K562 (cell line): ENCODE results near the gene MFAP3.

Experiments used
- DPF2 ChIP-seq: fragments of 450-650 bp; IDR thresholded peaks from 2 replicates; pipeline ENCODE4 v1.6.1; 2016
- NFIX ChIP-seq: fragments of 250-450 bp; sonication (Bioruptor Pico); IDR thresholded peaks from 2 replicates; pipeline ENCODE4 v1.4.0; 2020; ENCODE audit warnings: low read depth, mild to moderate bottlenecking, moderate library complexity
- POLR2A ChIP-seq: fragments of 450-650 bp; conservative IDR thresholded peaks from 2 replicates; pipeline ENCODE4 v1.6.1; 2016
- POLR2AphosphoS5 ChIP-seq: IDR thresholded peaks from 2 replicates; pipeline ENCODE4 v1.6.1; 2011; ENCODE audit warnings: mild to moderate bottlenecking, low read depth, low read length, moderate library complexity; ENCODE audit not compliant: control insufficient read depth, insufficient read depth
- POU5F1 ChIP-seq: fragments of 150-350 bp; IDR thresholded peaks from 2 replicates; pipeline ENCODE4 v1.6.1; 2014; ENCODE audit warnings: borderline replicate concordance, low read length, low read depth, mild to moderate bottlenecking; ENCODE audit not compliant: partially characterized antibody
- RAD21 ChIP-seq, 2 experiments: fragments of 250-450 bp in 1 of 2; fragments of 450-650 bp in 1 of 2; sonication (Bioruptor Pico) in 1 of 2; formaldehyde crosslinking in 1 of 2; IDR thresholded peaks in 1 of 2; conservative IDR thresholded peaks in 1 of 2; 2 replicates each; pipeline versions ENCODE4 v1.4.0 to v1.8.0; 2020 to 2022; ENCODE audit warnings: mild to moderate bottlenecking in 2 of 2, moderate library complexity in 1 of 2
- RUNX1 ChIP-seq: sonication (generic); IDR thresholded peaks from 2 replicates; pipeline ENCODE4 v1.6.1; 2016; ENCODE audit warnings: antibody characterized with exemption, low read depth
- TAF1 ChIP-seq: IDR thresholded peaks from 2 replicates; pipeline ENCODE4 v1.6.1; 2011; ENCODE audit warnings: mild to moderate bottlenecking, low read length, moderate library complexity; ENCODE audit not compliant: insufficient read depth, control insufficient read depth, severe bottlenecking; ENCODE audit errors: extremely low read depth
- TRIM24 ChIP-seq, 2 experiments: fragments of 450-650 bp; IDR thresholded peaks; 2 replicates each; pipeline ENCODE4 v1.6.1; 2016
- TF ChIP-seq, protein P1 (sequence below): sonication (generic); formaldehyde crosslinking; IDR thresholded peaks from 2 replicates; pipeline ENCODE4 v1.8.1; 2023; ENCODE audit warnings: mild to moderate bottlenecking, missing genetic modification reagents

DNA sequence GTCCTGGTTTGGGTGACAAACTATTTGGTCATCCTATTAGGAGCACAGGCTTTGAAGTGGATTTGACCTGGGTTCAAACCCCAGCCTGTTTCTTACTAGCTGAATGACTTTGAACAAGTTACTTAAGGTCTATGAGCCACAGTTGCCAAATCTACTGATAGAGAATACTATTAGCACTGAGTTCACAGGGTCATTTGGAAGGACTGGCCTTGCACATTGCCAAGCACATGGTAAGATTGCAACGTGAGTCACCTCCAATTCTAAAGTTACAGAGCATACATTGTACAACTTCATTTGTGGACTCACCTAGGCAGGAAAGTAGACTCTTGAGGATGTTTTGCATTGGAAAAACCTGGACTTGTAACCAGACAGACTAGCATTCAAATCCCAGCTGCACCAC, 38.9 kb downstream of the MFAP3 start:
- TF ChIP-seq POLR2A (no peak), TAF1 (no peak), RUNX1 (no peak), NFIX (no peak), DPF2 (no peak), POU5F1 (no peak), POLR2AphosphoS5 (no peak), RAD21 (CRISPR knock-in tag; conservative IDR thresholded peaks at IDR 0.05 in 1 of 2, IDR thresholded peaks at IDR 0.05 in 1 of 2) (no peak), TRIM24 (IDR thresholded peaks at IDR 0.05) (no peak)
- TF ChIP-seq, protein P1, sequence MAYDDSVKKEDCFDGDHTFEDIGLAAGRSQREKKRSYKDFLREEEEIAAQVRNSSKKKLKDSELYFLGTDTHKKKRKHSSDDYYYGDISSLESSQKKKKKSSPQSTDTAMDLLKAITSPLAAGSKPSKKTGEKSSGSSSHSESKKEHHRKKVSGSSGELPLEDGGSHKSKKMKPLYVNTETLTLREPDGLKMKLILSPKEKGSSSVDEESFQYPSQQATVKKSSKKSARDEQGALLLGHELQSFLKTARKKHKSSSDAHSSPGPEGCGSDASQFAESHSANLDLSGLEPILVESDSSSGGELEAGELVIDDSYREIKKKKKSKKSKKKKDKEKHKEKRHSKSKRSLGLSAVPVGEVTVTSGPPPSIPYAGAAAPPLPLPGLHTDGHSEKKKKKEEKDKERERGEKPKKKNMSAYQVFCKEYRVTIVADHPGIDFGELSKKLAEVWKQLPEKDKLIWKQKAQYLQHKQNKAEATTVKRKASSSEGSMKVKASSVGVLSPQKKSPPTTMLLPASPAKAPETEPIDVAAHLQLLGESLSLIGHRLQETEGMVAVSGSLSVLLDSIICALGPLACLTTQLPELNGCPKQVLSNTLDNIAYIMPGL (CRISPR knock-in tag): no peak
